GM19240 (cell line): ENCODE data around the gene GIT2.
"Not testable (repeated sequence)": the region's sequence is repeated elsewhere in the genome, so short reads cannot be mapped to it uniquely, and the experiment has no call there.

Experiments
- DNase-seq: peaks from one replicate; pipeline ENCODE4 v3.0.0; 2011; ENCODE audit warnings: low spot score; ENCODE audit not compliant: insufficient read length

The GIT2 gene

DNA sequence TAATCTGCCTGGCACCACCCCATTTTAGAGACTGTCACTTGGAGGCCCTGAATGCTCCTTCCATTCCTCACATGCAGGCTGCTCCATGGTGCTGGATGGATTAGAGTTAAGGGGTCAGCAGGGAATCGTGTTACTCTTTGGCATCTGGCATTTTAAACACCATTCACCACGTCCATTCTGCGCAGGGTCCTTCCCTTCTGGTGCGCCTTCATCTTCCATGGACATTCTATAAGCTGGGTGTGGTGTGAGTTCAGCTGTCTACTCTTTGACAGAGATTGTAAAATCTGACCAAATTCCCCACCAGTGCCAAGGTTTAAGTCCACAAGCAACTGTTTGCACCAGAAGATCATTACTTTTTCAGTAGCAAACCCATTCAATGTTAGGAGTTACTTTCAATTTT, 47.8 kb downstream of the GIT2 start:
- no peak for DNase-seq

DNA sequence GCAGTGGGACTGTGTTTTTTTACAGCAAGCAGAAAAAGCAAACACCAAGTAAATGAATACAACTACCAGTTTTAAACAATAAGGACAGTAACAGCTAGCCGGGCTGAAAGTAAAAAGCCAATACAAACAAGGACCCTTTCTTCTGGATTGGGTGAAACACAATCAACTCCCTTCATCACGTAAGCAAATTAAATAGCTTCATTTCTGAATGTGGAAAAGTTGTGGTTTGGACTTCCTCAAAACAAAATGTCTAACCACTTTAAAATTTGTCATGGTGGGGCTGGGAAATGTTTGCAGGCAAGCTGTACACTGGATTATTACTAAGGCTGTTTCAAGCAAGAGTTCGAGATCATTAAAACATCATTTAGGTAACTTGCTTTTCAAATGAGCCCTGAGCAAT, 48.6 kb downstream of the GIT2 start:
- no peak for DNase-seq

DNA sequence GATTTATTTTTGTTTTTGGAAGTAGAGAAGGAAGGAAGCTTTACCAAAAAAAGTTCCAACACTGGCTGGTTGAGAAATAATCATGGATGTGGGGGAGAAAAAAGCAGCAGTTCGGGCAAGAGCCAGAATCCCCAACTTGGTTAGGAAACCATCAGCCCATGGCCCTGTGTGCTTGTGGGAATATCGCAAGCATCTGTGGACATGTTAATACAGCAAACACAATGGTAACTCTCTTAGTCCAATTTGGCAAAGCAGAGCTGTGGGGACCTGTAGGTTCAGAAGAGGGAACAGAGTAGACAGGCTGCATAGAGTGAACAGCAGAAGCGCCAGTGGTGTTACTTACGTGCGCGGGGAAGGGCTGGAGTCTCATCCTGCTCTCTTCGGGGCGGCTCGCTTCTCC, 49.3 kb downstream of the GIT2 start:
- DNase-seq = no peak

DNA sequence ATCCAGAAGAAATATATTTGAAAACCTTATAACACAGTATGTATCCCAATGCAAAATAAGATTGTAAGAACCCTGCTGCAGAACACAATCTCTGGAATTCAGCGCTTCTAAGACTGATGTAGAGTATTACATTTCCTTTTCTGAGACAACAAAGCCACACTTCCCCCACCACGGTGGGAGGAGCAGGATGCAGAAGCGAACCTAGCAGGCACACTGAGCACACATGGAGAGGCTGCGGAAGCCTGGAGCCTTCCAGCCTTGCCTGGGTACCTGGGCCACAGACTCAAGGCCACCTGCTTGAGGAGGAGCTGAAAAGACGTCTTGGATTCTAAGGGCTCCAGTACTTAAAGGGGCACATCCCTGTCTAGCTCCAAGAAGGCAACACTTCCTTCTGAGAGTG, 49.7 kb downstream of the GIT2 start:
- no peak for DNase-seq

DNA sequence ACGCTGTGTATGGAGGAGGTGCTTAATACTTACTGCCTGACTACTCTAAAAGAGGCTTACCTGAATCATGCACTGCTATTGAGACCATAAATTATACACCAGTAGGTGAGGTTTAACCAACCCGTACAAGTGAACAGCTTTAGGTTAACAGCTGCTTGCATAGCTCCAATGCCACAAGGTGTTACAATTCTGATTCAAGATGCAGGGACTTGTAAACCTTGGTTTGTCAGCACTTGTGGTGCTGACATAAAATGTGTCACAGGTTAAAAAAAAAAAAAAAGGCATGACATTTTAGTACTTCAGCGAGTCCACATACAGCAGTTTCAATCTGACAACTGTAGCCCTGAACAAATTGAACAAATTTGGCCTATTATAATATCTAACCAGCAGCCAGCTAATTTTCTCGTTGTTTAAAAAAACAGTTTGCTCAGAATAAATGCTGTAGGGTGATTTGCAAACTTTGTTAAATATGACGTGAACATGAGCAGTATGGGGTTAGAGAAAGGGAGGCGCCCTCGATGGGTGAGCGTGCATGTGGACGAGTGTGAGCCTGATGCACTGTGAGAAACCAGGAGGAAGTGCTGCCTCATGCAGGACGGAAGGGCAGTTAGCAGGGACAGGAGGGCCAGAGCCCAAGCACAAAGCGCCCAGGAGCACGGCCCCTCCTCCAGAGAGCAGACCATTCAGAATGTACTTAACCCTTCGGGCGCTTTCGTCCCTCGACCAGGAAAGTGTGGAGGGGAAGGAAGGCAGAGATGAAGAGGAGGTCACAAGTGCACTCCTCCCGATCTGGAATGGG, 51.4 kb downstream of the GIT2 start:
- no peak for DNase-seq

DNA sequence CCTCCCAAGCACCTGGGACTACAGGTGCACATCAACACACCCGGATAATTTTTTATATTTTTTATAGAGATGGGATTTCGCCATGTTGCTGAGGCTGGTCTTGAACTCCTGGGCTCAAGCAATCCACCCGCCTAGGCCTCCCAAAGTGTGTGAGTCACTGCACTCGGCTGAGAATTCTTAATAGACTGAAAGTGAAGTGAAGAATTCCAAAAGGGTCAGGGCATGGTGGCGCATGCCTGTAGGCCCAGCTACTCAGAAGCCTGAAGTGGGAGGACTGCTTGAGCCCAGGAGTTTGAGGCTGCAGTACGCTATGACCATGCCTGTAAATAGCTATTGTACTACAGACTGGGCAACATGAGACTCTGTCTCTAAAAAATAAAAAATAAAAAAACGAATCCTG, 52.4 kb downstream of the GIT2 start:
- DNase-seq = no peak

DNA sequence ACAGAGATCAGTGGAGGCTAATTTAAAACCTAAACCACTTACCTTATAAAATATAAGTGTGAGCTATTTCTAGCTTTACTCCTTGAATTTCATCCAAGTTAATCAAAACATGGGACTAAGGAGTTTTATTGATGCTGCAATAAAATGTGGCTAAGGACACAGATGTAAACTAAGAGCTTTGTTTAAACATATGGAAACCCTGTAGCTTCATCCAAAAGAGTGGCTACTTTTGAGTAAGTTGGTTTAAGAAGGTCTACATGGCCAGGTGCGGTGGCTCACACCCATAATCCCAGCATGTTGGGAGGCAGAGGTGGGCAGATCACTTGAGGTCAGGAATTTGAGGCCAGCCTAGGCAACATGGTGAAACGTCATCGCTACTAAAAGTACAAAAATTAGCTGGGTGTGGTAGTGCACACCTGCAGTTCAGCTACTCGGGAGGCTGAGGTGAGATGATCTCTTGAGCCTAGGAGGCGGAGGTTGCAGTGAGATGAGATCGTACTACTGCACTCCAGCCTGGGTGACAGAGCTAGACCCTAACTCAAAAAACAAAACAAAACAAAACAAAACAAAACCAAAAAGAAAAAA, 55.7 kb downstream of the GIT2 start:
- DNase-seq = no peak

DNA sequence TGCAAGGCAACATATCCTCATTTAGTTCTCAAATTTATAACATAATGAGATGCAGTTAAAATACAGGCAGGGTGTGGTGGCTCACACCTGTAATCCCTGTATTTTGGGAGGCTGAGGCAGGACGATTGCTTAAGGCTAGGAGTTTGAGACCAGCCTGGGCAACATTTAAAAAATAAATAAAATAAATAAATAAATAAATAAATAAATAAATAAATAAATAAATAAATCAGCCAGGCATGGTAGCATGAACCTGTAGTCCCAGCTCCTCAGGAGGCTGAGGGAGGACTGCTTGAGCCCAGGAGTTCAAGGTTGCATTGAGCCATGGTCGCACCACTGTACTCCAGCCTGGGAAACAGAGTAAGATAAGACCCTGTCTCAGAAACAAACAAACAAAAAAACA, 56.7 kb downstream of the GIT2 start:
- no peak for DNase-seq

DNA sequence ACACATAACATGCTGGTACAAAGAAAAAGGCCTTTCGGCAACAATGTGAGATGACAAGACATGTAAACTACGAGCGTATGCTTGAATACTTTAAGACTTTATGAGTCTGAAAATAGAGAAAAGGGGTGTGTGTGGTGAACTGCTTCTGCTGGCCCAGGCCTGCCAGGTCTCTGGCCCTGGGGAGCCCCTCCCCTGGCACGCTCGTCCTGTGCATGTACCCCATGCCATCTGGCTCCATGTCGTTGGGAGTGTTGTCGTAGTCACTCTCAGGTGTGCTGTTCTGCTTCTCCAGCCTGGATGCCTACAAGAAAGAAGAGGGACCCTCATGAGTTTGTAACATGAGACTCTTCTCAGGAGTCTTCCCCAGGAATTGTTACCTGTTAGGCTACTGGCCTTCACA, 57.2 kb downstream of the GIT2 start:
- no peak for DNase-seq

DNA sequence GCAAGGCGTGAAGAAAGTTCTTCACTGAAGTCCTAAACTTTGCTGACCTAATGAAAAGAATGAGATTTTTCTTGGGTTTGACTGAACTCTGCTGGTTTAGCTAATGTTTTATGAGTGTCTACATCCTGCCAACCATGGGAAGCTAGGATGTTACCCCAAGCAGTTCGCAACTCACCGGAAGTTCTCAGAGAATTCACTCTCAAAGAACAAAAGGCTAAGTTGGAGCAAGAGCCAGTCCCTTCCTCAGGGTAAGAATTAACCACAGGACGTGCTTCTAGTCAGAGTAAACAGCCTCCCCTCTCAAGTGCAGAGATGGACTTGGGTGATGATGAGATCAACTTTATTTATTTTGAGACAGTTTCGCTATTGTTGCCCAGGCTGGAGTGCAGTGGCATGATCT, 58.8 kb downstream of the GIT2 start:
- DNase-seq = no peak

DNA sequence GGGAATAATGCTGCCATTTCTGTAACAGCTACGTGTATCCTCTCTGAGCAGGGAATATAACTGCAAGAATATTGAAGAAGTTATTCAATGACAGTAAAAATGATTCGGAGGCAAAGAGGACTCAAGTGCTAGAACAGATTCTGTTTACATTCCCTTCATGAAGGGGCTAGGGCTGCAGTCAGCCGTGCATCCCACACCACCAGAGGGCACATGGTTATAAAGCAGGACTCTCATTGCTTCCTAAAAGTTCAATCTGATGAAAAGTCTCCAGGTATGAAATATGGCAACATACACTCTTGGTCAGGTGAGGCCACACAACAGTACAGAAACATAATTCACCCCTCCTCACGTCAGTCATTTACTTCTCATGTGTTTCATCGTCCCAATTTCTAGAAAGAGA, 62.1 kb downstream of the GIT2 start:
- no peak for DNase-seq

DNA sequence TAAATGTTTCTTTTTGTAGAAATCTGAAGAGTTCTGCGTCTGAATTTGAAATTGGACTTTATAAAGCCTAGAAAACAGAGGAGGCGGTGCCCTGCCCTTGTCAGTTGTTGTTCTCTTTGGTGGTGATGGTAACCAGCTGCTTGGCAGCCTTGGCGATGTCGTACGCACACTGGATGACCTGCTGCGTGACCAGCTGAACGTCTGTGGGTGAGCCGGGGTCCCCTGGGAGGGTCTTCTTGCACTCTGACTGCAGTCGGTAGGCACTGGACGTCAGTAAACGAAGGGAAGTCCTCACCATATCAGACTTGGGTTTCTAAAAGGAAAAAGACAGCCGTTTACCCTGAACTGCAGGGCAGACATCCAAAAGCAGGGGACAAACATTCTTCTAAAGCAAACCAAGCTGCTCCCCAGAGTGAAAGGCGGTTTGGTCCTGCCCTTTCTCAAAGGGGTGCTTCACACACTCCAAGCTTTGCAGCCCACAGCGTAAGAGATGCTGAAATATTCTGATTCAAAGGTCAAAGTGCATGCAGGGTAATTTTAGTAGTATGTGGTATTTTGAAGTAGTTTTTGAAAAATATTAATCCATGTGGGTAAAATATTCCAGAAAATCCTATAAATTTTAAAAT, 63.2 kb downstream of the GIT2 start:
- DNase-seq = no peak

DNA sequence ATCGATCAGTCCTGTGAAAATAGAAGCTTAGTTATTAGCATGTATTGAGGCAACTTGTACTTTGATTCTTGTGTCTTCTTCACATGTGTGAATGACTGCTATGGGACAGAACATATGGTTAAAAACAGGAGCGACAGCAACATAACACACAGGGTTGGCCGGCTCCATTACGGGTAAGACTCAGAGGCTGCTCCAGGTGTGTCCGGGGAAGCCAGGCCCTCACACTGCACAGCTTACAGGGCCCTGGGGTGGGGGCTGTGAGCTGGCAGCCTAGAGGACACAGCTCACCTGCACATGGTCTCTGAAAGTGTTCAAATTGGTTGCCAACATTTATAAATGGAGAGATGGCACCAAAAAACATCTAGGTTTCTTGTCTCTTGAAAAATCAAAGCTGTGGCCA, 65.0 kb downstream of the GIT2 start:
- no peak for DNase-seq

DNA sequence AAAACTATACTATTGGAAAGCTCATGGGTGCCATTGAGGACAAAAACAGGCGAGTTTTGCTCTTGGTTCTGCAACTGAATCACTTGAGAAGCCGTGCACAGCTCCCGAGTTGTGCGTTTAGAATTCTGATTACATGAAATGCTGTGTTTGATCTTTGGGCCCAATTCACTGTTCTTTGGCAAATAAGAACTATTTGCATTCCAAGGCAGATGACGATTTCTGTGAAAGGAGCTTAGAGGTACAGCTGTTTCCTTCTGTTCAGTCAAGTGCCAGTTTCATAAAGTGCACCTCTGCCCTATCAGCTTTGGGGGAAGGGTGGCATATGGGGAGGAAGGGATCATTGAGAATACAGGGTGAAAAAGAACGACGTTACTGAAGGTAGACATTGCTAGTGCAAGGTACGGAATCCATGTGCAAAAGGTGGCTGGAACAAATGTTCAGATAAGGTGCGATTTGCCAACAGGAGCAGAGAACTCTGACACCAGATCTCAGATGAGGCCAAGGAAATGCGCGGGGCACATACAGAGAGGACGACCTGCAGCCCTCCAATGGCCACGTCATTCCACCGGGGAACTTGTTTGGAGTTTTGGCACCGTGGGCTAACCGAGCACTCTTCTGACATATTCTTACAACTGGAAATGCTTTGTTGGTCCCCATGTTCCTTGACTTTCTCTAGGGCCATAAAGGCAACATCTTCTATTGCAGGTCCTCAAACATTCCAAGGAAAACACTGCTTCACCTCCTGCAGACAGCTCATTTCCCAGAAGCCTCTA, 66.0 kb downstream of the GIT2 start:
- no peak for DNase-seq

DNA sequence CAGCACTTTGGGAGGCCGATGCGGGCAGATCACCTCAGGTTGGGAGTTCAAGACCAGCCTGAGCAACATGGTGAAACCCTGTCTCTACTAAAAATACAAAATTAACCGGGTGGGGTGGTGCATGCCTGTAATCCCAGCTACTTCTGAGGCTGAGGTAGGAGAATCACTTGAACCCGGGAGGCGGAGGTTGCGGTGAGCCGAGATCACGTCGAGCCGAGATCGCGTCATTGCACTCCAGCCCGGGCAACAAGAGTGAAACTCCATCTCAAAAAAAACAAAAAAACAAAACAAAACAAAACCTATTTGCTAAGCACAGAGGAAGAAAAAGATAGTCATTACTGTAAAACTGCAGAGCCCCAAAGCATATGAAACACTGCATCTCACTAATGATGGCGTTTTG, 66.8 kb downstream of the GIT2 start:
- not testable (repeated sequence) for DNase-seq

DNA sequence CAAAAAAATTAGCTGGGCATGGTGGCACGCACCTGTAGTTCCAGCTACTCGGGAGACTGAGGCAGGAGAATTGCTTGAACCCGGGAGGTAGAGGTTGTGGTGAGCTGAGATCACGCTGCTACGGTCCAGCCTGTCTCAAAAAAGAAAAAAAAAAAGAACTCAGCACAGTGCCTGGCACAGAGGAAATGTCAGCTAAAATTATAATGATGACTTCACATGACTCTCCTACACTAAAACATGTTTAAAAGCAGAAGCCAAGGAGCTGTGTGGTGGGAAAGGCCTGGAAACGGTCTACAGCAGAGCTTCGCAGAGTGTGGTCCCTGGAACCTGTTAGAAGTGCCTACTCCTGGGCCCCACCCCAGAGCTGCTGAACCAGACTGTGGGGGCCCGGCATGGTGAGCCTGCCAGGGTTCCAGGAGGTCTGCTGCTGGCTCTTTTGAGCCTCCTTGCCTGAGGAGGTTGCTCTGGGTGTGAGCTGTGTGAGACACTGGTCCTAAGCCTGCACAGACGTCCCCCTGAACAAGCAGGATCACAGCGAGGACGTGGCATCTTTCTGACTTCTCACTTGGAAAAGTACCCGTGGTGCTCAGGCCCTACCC, 68.0 kb downstream of the GIT2 start:
- no peak for DNase-seq

DNA sequence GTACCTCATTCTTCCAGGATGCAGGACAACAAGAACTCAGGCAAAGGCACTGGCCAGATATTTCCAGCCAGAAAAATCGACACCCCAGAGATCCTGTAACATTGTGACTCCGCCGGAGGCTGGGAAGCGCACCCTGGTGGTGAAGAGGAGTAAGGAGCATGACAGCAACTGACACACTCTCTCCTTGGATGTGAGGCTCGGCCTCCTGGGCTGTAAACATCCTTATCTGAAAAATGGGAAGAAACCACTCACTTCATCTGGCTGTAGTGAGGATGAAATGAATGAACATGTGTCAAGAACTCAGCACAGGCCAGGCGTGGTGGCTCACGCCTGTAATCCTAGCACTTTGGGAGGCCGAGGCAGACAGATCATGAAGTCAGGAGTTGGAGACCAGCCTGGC, 68.5 kb downstream of the GIT2 start:
- peak; percentile 19 for DNase-seq

DNA sequence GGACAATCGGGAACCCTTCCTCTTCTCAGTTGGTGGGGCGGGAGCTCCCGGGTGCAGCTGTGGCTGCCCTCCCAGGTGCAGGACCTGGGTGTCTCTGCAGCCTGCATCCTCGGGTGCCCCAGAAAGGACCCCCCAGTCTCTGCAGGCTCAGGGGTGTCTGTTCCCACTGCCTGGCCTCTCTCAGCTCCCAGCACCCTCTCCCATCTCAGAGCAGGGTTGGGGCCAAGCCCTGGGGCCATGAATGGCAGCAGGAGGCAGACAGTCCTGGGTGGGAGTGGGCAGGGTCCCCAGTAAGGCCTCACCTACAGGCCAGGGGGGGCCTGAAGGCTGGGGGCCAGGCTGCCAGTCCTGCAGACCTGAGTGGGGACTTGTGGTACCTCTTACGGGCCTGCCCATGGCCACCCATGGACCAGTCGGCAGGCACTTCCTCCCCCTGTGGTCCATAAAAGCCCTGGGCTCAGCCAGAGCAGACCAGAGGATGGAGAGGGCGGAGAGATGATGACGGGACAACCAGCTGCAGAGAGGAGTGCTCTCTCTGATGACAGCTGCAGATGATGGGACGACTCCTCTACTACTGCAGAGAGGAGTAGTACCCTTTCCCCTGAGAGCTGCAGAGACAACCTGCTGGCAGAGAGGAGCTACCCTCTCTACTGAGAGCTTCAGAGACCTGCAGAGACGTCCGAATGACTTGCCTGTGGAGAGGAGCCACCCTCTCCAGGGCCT, 69.5 kb downstream of the GIT2 start:
- DNase-seq = no peak

DNA sequence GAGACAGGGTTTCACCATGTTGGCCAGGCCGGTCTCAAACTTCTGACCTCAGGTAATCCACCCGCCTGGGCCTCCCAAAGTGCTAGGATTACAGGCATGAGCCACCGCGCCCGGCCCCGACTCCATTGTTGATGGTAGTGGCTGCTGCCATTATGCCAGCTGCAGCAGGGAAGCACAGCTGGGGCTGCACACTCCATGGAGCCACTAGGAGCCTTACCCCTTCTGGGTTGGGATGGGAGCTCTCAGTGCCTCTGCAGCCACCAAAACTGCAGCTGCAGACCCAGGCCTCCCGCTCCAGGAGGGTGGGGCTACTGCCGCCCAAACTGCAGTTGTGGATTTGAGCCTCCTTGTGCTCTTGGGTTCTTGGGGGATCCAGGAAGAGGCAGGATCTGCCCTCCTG, 70.2 kb downstream of the GIT2 start:
- no peak for DNase-seq

DNA sequence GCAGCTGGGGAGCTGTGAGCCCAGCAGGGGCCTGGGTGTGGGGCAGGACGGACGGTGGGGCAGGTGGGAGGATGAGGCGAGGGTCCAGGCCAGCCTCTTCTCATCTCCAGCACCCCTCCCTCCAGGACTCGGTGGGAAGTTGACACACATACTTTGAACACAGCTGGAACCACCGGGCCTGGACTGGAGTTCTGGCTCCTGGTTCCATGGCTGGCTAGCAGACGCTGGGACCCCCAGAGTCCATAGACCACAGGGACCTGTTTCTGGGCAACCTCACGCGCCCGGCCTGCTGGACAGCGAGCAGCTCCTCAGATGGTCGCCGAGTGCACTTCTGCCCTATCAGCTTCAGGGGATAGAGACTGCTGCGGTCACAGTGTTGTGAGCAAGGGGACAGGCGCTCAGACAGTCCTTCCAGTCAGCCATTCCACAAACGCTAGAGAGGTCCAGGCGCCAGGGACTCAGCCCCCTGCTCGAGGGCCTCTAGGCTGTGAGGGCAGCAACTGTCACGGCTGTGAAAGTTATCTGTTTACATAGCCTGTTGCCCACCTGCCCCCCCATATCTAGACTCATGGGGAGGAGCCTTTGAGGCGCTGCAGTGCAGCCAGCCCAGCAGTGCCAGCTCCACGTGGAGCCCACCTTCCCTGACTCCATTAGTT, 70.9 kb downstream of the GIT2 start:
- DNase-seq = no peak
